VCaP (cell line): ENCODE data around the gene TMEM132D.
"Not testable (repeated sequence)": the region's sequence is repeated elsewhere in the genome, so short reads cannot be mapped to it uniquely, and the experiment has no call there.

Source experiments
- H3K27ac ChIP-seq: fragments of 450-650 bp; 2 replicates; pipeline ENCODE4 v1.5.1; 2017
- CTCF ChIP-seq: fragments of 450-650 bp; conservative IDR thresholded peaks from 2 replicates; pipeline ENCODE4 v1.5.1; 2017; ENCODE audit warnings: mild to moderate bottlenecking, moderate library complexity

Gene TMEM132D

DNA sequence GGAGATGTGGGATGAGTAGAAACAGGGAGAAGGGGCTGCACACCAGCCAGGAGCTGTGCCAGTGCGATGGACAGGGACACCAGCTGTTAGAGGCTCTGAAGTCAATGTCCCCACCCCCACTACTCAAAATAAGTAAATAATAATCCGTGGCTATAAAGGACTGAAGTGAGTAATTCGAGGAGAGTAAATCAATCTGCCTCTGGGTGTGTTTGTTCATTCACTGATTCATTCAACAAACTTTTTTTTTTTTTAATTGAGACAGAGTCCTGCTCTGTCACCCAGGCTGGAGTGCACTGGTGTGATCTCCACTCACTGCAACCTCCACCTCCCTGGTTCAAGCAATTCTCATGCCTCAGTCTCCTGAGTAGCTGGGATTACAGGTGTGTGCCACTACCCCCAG, 363.6 kb downstream of the TMEM132D start:
- H3K27ac ChIP-seq, result no peak overlapping the region
- no peak for TF ChIP-seq CTCF

DNA sequence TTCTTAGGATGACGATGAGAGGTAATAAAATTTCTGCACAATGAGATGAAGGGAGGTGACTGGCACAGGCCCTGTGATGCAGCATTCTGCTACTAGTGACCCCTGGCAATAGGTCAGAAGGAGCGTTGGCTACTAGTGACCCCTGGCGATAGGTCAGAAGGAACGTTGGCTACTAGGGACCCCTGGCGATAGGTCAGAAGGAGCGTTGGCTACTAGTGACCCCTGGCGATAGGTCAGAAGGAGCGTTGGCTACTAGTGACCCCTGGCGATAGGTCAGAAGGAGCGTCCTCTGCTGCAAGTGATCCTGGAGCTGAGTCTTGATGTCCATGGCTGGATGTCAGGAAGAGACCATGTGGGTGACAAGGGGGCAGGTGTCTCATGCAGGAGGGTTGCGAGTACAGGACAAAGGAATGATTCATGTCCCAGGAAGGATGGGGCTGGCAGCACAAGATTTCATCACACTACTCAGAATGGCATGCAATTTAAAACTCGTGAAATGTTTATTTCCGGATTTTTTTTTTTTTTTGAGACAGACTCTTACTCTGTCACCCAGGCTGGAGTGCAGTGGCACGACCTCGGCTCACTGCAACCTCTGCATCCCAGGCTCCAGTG, 365.0 kb downstream of the TMEM132D start:
- not testable (repeated sequence) for H3K27ac ChIP-seq

DNA sequence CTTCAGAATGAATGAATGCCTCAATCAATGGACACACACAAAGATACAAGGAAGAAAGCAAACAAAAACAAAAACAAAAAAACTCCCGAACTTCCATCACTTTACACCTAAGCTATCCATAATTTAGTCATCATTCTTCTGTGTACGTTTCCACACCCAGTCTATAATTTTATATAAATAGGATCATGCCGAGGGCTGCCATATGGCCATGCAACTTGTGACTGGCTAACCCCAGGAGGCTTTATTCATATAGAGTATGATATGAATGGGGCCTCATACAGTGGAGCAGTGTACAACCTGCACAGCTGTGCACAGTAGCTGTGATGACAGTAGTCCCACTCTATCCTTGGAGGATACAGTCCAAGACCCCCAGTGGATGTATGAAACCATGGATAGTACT, 365.7 kb downstream of the TMEM132D start:
- no peak for TF ChIP-seq CTCF
- H3K27ac ChIP-seq, result no peak overlapping the region

GRCh38 chr12:129534966-129535750, 368.7 kb downstream of the TMEM132D start:
- no peak overlapping the region for H3K27ac ChIP-seq

DNA sequence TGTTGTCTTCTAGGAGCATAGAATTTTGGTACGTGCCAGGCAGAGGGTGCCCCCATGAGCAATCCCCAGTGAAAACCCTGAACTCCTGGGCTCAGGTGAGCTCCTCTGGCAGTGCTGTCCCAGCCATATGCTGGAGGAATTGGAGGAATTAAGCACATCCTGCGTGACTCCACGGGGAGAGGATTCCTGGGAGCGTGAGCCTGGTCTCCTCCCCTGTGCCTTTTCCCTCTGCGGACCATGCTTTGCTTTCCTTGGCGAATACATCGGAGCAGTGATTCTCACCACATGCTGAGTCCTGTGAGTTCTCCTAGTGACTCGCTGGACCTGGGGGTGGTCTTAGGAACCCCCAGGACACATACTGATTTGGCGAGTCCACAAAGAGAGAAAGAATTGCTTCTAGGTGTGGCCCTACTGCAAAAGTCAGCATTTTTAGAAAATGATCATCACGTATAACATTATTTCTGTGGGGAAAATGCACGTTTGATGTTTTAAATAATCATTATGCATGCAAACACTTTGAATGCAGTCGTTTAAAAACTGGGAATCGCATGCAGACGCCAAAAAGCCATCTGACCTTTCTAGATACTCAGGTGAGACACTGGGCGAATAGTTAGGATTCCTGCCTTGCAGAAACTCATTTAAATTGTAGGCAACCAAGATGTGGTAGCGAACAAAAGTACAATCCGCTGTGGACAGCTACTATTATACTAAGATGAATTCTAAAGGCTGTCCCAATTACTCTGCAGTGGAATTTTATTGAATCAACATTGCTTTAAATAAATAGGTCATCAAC, 370.9 kb downstream of the TMEM132D start:
- no peak overlapping the region for H3K27ac ChIP-seq
- no peak for TF ChIP-seq CTCF

More at GRCh38 chr12:129534966-129535750, 368.7 kb downstream of the TMEM132D start:
- TF ChIP-seq CTCF, result no peak

- H3K27ac ChIP-seq, result no peak overlapping the region
- no peak for TF ChIP-seq CTCF
Measured at GRCh38 chr12:129532082-129532481, 371.7 kb downstream of the TMEM132D start.

DNA sequence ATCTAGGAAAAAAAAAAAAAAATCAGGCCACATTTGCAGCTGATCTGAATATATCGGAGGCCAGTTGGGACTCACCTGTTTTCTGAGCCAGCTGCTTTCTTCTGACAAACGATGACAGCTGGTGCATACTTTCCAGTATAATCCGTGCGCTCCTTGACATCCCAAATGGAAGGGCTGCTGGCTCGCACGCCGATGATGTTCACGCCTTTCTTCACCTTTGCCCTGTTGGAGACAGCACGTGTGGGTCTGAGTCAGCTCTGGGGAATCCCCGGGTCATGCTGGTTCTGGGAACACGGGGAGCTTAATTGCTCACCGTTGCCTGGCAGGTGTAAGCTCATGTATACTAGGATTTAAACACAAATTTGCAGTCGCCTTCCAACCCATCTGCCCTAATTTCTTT, 372.8 kb downstream of the TMEM132D start:
- no peak overlapping the region for H3K27ac ChIP-seq
- no peak for TF ChIP-seq CTCF
